ENCODE data around the gene ATRX.
"Not testable (repeated sequence)": the region's sequence is repeated elsewhere in the genome, so short reads cannot be mapped to it uniquely, and the experiment has no call there.

GRCh38 chrX:77821989-77822388, 36.0 kb upstream of the ATRX start:
- not testable (repeated sequence) for TF ChIP-seq POLR2AphosphoS5 (IDR thresholded peaks at IDR 0.05; ENCODE audit: low read depth, low read length); POLR2A (IDR thresholded peaks at IDR 0.05; ENCODE audit: low read depth, low read length); PAX5 (IDR thresholded peaks at IDR 0.05; ENCODE audit: insufficient read depth, low read length, severe bottlenecking); POU2F2 (IDR thresholded peaks at IDR 0.05; ENCODE audit: low read depth, low read length)
